ENCODE measurements around the gene LCE1D.

Gene LCE1D

GRCh38 chr1:152811671-152812070 lies 15.2 kb downstream of the LCE1D start, which contains the start of gene LCE1B:
LCE1B (plus strand) TSS chr1:152811971; CDS start chr1:152812447, 476 bp downstream.
- no peak for DNase-seq (ENCODE audit: low read depth in 2 of 3, low spot score in 1 of 3)

GRCh38 chr1:152817309-152817708 lies 20.8 kb downstream of the LCE1D start:
- no peak for DNase-seq (ENCODE audit: low read depth in 2 of 3, low spot score in 1 of 3)

GRCh38 chr1:152823294-152823693 lies 26.8 kb downstream of the LCE1D start:
- no peak for DNase-seq (ENCODE audit: low read depth in 2 of 3, low spot score in 1 of 3)

- DNase-seq (ENCODE audit: low read depth in 2 of 3, low spot score in 1 of 3) = no peak
These were observed 28.4 kb downstream of the LCE1D start for GRCh38 chr1:152824964-152825363.

GRCh38 chr1:152827173-152827572 lies 30.7 kb downstream of the LCE1D start, which contains the start of gene LCE1A:
LCE1A (plus strand) TSS chr1:152827473; CDS start chr1:152827473, 0 bp downstream.
- no peak for DNase-seq (ENCODE audit: low read depth in 2 of 3, low spot score in 1 of 3)

GRCh38 chr1:152836870-152837269 lies 40.3 kb downstream of the LCE1D start:
- DNase-seq (ENCODE audit: low read depth in 2 of 3, low spot score in 1 of 3) = no peak

- no peak for DNase-seq (ENCODE audit: low read depth in 2 of 3, low spot score in 1 of 3)
These were observed 46.0 kb downstream of the LCE1D start, which contains the start of gene LCE6A for GRCh38 chr1:152842556-152842955. LCE6A (plus strand) TSS chr1:152842856; CDS start chr1:152843521, 665 bp downstream.
